Islet precursor cell (in vitro differentiated cells): ENCODE results near the gene FHAD1.

ENCODE experiments used
- DNase-seq: peaks from one replicate; pipeline ENCODE4 v3.0.0-alpha.2; 2018

Gene FHAD1

GRCh38 chr1:15249081-15249480 lies 2.1 kb downstream of the FHAD1 start:
- no peak for DNase-seq

DNA sequence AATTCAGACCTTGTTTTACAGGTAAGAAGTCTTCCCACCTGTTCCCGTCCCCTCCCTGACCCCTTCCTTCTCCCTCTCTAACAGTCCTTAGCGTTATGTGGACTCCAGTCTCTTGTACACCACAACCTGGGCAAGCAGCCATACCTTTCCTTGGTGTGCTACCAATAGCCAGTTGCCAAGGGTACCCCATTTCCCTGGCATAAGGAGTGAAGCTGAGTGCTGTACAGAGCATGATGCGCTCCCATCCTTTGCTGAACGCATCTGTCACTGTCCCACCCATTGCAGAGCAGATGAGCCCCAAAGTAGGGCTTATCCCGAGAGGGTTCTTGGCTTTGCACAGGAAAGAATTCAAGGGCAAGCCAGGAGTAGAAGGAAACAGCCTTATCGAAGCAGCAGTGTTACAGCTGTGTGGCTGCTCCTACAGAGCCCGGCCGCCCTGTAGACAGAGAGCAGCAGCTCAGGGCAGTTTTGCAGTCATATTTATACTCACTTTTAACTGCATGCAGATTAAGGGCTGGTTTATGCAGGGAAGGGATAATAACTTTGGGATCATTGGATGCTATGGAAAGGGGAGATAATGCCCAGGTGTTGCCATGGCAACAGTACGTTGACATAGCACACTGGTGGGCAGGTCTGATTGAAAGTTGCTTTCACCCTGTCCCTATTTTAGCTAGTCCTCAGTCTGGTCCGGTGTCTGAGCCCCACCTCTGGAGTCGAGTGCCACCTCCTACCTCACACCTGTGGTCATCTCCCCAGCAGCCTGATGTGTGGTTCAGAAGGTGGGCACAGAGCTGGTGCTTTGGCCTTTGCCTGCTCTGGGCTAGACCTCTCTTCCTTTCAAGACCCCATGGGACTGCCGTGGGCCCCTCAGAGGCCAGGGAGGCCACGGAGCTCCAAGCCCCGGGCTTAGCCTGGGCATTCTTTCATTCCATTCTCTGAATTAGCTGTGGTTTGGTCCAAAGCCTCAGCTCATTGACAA lies 5.1 kb downstream of the FHAD1 start:
- peak; percentile 36 for DNase-seq

DNA sequence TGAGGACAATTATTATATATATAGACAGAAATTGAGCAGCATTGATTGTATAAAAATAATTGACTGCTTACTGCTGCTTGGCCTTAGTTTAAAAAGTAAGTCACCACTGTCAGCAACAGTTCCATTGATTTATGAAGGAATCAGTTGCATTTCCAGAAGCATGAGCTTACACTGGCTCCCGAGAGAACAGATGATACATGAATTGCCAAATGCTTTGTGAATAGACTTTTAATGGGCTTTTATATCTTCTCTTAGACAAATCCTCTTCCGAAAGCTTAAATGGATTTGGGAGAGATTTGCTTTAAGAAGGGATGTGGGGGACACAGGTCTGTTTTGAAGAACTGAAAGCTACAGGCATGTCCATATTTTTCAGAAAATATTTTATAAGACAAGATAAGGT lies 7.5 kb downstream of the FHAD1 start:
- no peak for DNase-seq

DNA sequence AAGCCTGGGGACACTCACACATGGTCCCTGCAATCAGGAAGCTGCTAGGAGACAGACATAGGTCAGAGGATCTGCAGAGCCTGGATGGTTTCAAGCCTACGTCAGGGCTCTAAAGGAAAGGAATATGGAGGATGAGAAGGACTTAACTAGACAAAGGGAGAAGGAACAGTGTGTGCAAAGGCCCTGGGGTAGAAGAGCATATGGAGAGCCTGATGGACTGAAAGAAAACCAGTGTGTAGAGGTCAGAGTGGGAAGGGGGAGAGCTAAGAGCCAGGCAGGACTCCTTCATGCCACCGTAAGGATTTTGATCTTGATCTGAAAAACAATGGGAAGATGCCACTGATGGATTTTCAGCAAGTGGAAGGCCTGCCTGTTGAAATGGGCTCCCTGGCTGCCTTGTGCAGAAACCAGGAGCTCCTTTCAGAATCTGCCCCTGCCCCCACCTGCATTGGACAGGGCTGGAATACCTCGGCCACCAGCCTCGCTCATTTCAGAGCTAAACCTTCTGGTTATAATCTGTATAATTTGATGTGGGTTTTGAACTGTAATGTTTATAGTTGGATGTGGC lies 8.6 kb downstream of the FHAD1 start:
- no peak for DNase-seq

GRCh38 chr1:15256584-15256983 lies 9.6 kb downstream of the FHAD1 start:
- no peak for DNase-seq

- DNase-seq = no peak
Measured at GRCh38 chr1:15257309-15257708, 10.3 kb downstream of the FHAD1 start.

DNA sequence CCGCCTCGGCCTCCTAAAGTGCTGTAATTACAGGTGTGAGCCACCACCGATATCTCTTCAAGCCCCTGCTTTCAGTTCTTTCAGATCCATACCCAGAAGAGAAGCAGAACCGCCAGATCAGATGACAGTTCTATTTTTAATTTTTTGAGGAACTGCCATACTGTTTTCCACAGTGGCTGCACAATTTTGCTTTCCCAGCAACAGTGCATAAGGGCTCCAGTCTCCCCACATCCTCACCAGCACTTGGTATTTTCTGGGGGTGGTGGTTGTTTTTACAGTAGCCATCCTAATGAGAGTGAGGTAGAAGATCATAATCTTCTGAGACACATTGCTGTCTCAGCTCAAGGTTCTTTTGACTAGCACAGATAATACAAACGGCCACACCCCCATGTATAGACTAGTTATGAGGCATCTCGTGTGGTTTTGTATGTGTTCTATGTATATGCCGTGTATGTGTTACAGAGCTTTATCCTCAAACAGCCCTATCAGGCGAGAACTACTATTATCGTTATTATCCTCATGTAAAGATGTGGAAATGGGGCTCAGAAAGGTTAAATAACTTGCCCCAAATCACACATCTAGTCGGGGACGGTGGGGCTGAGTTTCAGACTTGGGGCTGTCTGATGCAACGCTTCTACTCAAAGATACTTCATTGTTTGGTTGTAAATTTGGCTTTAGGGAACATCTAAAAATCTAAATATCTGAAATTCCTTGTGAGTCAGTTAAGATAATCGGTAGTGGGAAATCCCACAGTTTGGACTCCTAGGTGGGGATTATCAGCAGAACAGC lies 12.0 kb downstream of the FHAD1 start:
- no peak for DNase-seq

GRCh38 chr1:15259622-15260007 lies 12.6 kb downstream of the FHAD1 start:
- no peak for DNase-seq

DNA sequence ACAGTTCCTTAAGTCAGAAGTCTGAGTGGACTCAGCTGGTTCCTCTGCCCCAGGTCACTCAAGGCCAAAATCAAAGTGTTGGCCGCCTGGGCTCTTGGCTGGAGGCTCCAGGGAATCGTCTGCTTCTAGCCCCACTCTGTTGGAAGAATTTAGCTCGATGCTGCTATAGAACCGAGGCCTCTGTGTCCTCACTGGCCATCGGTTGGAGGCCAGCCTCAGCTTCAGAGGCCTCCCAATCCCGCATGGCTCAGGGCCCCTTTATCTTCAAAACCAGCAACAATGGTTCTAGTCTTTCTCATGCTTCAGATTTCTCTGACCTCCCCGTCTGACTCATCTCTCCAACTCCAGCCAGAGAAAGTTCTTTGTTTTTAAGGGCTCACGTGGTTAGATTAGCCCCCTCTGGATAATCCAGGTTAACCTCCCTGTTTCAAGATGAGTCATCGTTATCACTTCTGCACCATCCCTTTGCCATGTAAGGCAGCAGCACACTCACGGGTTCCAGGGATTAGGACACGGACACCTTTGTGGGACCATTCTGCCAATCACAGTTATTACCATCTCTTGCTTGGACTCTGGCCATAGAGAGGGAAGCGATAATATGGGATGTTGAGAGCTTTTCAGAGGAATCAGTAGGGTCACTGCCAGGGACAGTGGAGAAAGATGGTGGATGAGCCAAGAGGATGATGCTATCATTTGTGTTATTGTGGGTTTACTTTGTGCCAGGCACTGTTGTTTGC lies 13.6 kb downstream of the FHAD1 start:
- peak; percentile 69 for DNase-seq

GRCh38 chr1:15261155-15262002 lies 14.4 kb downstream of the FHAD1 start:
- peak; percentile 55 for DNase-seq

GRCh38 chr1:15262003-15262377 lies 15.0 kb downstream of the FHAD1 start:
- DNase-seq = no peak

- no peak for DNase-seq
Measured at GRCh38 chr1:15262706-15263105, 15.7 kb downstream of the FHAD1 start.

DNA sequence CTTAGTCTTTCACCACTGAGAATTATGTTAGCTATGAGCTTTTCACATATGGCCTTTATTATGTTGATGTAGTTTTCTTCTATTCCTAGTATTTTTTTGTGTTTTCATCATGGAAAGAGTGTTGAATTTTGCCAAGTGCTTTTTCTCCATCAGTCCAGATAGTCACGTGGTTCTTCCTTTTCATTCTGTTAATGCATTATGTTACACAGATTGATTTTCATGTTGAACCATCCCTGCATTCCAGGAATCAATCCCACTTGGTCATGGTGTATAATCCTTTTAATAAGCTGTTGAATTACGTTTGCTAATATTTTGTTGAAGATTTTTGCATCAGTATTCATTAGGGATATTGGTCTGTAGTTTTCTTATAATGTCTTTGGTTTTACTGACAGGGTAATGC lies 17.7 kb downstream of the FHAD1 start:
- DNase-seq = no peak

DNA sequence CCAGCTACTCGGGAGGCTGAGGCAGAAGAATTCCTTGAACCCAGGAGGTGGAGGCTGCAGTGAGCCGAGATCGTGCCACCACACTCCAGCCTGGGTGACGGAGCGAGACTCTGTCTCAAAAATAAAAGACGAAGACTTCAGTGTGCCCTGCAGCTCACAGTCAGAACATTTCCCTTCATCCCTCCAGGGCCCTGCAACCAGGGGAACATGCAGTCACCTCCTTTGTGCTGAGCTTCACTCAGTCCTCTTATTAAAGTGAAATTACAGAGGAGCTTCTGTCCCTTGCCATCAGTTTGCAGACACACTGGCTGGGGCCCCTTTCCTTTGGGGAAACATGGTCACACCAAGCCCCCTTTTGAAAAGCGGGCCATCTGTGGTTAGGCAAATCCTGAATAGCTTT lies 24.2 kb downstream of the FHAD1 start:
- no peak for DNase-seq

- peak; percentile 87 for DNase-seq
Measured at GRCh38 chr1:15272009-15272781, 25.2 kb downstream of the FHAD1 start.

- DNase-seq = no peak
Measured at GRCh38 chr1:15272782-15273127, 25.7 kb downstream of the FHAD1 start.

DNA sequence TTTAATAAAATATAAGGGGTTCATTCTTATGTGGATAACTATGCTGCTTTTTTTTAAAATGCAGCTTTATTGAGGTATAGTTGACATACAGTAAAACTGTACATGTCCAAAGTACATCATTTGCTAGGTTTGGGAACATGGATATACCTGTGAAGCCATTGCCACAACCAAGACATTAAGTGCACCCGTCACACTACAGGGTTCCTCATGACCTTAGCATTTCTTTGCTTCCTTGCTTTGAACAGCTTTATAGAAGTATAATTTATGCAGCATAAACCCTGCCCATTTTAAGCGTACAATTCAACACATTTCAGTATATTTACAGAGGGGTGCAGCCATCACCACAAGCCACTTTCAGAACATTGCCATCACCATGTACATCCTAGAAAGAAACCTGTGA lies 26.3 kb downstream of the FHAD1 start:
- no peak for DNase-seq

DNA sequence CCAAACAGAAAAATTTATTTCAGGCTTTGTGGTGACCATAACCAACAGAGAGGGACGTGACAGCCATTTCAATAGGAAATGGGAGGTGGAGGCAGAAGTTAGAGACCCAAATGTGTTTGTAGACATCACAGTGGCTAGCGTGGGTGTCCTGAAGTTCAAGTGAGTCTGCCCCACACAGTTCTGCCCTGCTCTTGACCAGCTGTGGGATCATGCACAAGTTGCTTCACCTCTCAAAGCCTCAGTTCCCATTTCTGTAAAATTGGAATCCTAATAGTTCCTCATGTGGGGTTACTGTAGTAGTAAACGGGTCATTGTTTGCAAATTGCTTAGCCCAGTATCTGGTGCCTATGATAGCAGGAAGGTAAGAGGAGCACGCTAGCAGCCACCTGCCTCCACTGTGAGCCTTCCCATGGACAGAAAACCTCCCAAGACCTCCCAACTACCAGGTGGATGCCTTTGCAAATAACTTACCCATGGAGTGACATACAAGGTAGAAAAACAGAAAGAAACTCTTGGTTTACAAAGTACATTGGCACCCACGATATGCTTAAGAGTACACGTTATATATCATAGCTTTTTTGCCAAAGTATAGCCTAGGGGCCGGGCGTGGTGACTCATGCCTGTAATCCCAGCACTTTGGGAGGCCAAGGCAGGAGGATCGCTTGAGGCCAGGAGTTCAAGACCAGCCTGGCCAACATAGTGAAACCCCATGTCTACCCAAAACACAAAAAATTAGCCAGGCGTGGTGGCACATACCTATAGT lies 29.1 kb downstream of the FHAD1 start:
- DNase-seq = no peak

DNA sequence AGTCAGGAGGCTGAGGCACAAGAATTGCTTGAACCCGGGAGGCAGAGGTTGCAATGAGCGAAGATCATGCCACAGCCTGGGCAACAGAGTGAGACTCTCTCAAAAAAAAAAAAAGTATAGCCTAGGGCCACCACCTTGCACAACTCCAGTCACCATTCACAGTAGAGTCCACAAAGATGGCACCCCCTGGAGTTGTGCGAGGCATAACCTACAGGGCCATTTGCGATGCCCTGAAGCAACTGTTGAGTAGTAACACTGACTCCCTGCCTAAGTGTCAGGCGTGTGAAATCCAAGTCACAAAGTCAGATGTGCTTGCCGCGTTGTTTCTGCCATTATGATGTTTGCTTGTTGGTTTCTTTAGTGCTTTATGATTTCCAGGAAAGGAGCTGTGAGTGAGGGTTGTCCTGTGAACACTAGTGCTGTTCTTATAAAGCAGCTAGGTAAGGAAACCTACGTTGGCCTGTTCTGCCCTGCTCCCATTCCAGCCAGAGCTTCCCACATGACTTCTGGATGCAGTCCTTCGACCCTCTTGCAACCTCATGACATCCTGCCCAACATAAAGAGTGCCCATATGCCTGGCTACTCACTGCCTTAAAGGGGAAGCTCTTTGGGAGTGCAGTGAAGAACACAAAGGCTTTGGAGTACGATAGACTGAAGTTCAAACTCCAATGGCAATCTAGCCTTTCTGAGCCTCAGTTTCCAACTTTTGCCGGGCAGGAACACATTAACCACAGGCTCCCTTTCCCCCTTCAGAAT lies 29.8 kb downstream of the FHAD1 start:
- peak; percentile 38 for DNase-seq

GRCh38 chr1:15277447-15277838 lies 30.4 kb downstream of the FHAD1 start:
- no peak for DNase-seq
